Caco-2 (cell line): ENCODE results near the gene MYOM3. TPM values are rescaled to one million over a fixed set of nuclear protein-coding genes. Genes with fewer than 3 reads are reported as not detected.

Experiments
- BruUV-seq: library from RNA; stranded (reverse); fragments of 400-500 nt; replicated peaks from 2 replicates; lab custom pipeline; 2021; lab: Mats Ljungman, UMichigan
- CTCF ChIA-PET: fragments of 300-600 bp; sonication (Branson Sonifier 250); formaldehyde crosslinking; loops from one replicate; lab custom pipeline; 2022; ENCODE audit warnings: antibody characterized with exemption; lab: Charles Lee
- POLR2A ChIA-PET: fragments of 300-600 bp; sonication (Branson Sonifier 250); formaldehyde crosslinking; loops from one replicate; lab custom pipeline; 2022; ENCODE audit warnings: antibody characterized with exemption; lab: Charles Lee
- DNase-seq, 2 experiments: peaks; one replicate each; pipeline versions ENCODE4 v3.0.0 to v3.0.0-alpha.2; 2020 to 2022
- H3K27me3 ChIP-seq: replicated peaks from 2 replicates; pipeline ENCODE4 v1.6.0; 2011; ENCODE audit warnings: low read length; ENCODE audit not compliant: control insufficient read depth, insufficient read depth
- H3K36me3 ChIP-seq: 2 replicates; pipeline ENCODE4 v1.5.1; 2011; ENCODE audit warnings: low read length; ENCODE audit not compliant: control insufficient read depth, insufficient read depth
- H3K4me1 ChIP-seq: fragments of 250-450 bp; sonication (Bioruptor Pico); 2 replicates; pipeline ENCODE4 v1.5.1; 2020; ENCODE audit warnings: mild to moderate bottlenecking
- H3K4me3 ChIP-seq: 2 replicates; pipeline ENCODE4 v1.5.1; 2011; ENCODE audit warnings: low read depth, mild to moderate bottlenecking, control low read depth, low read length
- H3K9me3 ChIP-seq: fragments of 250-450 bp; sonication (Bioruptor Pico); 2 replicates; pipeline ENCODE4 v1.5.1; 2020; ENCODE audit warnings: mild to moderate bottlenecking, moderate library complexity
- H3K27ac Mint-ChIP-seq: one replicate; pipeline ENCODE4 v1.8.0; 2022; ENCODE audit warnings: mixed read lengths; ENCODE audit not compliant: unreplicated experiment
- H3K27me3 Mint-ChIP-seq: one replicate; pipeline ENCODE4 v1.8.0; 2022; ENCODE audit warnings: mixed read lengths; ENCODE audit not compliant: insufficient read depth, unreplicated experiment
- H3K36me3 Mint-ChIP-seq: one replicate; pipeline ENCODE4 v1.8.0; 2022; ENCODE audit warnings: mild to moderate bottlenecking, mixed read lengths; ENCODE audit not compliant: insufficient read depth, unreplicated experiment
- H3K4me1 Mint-ChIP-seq: one replicate; pipeline ENCODE4 v1.8.0; 2022; ENCODE audit warnings: low read depth, mixed read lengths; ENCODE audit not compliant: unreplicated experiment
- H3K4me3 Mint-ChIP-seq: one replicate; pipeline ENCODE4 v1.8.0; 2022; ENCODE audit warnings: mild to moderate bottlenecking, moderate library complexity, mixed read lengths; ENCODE audit not compliant: unreplicated experiment
- H3K9me3 Mint-ChIP-seq: one replicate; pipeline ENCODE4 v1.8.0; 2022; ENCODE audit warnings: mixed read lengths; ENCODE audit not compliant: unreplicated experiment
- CTCF ChIP-seq, 2 experiments: fragments of 200-600 bp in 1 of 2; IDR thresholded peaks; 1 replicate in 1 of 2; 2 replicates in 1 of 2; pipeline versions ENCODE4 v1.5.1 to v1.8.0; 2011 to 2022; ENCODE audit warnings: antibody characterized with exemption in 1 of 2, control low read depth in 1 of 2, inconsistent platforms in 1 of 2, low read depth in 1 of 2, low read length in 1 of 2, mild to moderate bottlenecking in 1 of 2, moderate library complexity in 1 of 2; ENCODE audit not compliant: insufficient read depth in 1 of 2, severe bottlenecking in 1 of 2, unreplicated experiment in 1 of 2
- intact Hi-C: fragments of 100-400 bp; cut with micrococcal nuclease; formaldehyde crosslinking; loops from one replicate; pipeline ENCODE4 v1.10.0; 2022; ENCODE audit not compliant: unreplicated experiment
- total RNA-seq: library from RNA; stranded (reverse); gene quantifications from 2 replicates; pipeline ENCODE4 v1.2.3, GENCODE V29; 2022

MYOM3 gene
- total RNA-seq, 1 experiment from 2014 or later = not detected

GRCh38 chr1:24154215-24154614 lies 42.3 kb upstream of the MYOM3 start:
- H3K36me3 ChIP-seq = no peaks in the 10 kb centered on the region
- TF ChIP-seq CTCF (IDR thresholded peaks at IDR 0.05; ENCODE audit: insufficient read depth in 1 of 2, low read depth in 1 of 2, low read length in 1 of 2, severe bottlenecking in 1 of 2, unreplicated experiment in 1 of 2) = no peak
- intact Hi-C loops = no loop called here
- ChIA-PET CTCF (interaction anchor here (0.6 kb wide), 1 partner anchor 361 kb away, joined by 4 read pairs; no protein-coding TSS in a partner anchor), POLR2A (no interaction called here)
- no peaks in the 10 kb centered on the region for H3K9me3 ChIP-seq
- peaks cover 19% of the 10 kb centered on the region for H3K36me3 Mint-ChIP-seq
- H3K4me1 ChIP-seq = peaks cover 13% of the 10 kb centered on the region
- no peaks in the 10 kb centered on the region for H3K27me3 ChIP-seq
- peaks cover 16% of the 10 kb centered on the region for H3K4me1 Mint-ChIP-seq
- no peaks in the 10 kb centered on the region for H3K9me3 Mint-ChIP-seq
- H3K27ac Mint-ChIP-seq = no peak overlapping the region
- DNase-seq = no peak
- no peak overlapping the region for H3K4me3 Mint-ChIP-seq
- BruUV-seq = no TSS peak
- H3K4me3 ChIP-seq = no peak overlapping the region
- H3K27me3 Mint-ChIP-seq = no peaks in the 10 kb centered on the region

- TF ChIP-seq CTCF (IDR thresholded peaks at IDR 0.05; ENCODE audit: insufficient read depth in 1 of 2, low read depth in 1 of 2, low read length in 1 of 2, severe bottlenecking in 1 of 2, unreplicated experiment in 1 of 2) = no peak
- H3K36me3 Mint-ChIP-seq = peaks cover 12% of the 10 kb centered on the region
- H3K4me3 Mint-ChIP-seq = no peak overlapping the region
- ChIA-PET POLR2A (no interaction called here), CTCF (interaction anchor here (0.5 to 0.6 kb wide), 2 partner anchors 81 to 100 kb away, joined by 4 to 11 read pairs; no protein-coding TSS in a partner anchor)
- Histone ChIP-seq H3K4me3 (no peak overlapping the region), H3K9me3 (no peaks in the 10 kb centered on the region), H3K27me3 (no peaks in the 10 kb centered on the region), H3K36me3 (no peaks in the 10 kb centered on the region), H3K4me1 (peaks cover 13% of the 10 kb centered on the region)
- H3K27ac Mint-ChIP-seq = no peak overlapping the region
- no TSS peak for BruUV-seq
- H3K27me3 Mint-ChIP-seq = no peaks in the 10 kb centered on the region
- peaks cover 16% of the 10 kb centered on the region for H3K4me1 Mint-ChIP-seq
- no peak for DNase-seq
- H3K9me3 Mint-ChIP-seq = no peaks in the 10 kb centered on the region
- intact Hi-C loops = no loop called here
Measured at GRCh38 chr1:24152631-24153494, 40.9 kb upstream of the MYOM3 start.

- peaks cover 13% of the 10 kb centered on the region for H3K4me1 ChIP-seq
- H3K36me3 ChIP-seq = no peaks in the 10 kb centered on the region
- no peaks in the 10 kb centered on the region for H3K27me3 ChIP-seq
- POLR2A ChIA-PET = interaction anchor here (0.6 to 1.9 kb wide), 21 partner anchors 10 to 807 kb away, joined by 3 to 49 read pairs (median 4); partner anchors contain the start of genes IFNLR1, NIPAL3, RCAN3 and SRSF10
- no peaks in the 10 kb centered on the region for H3K27me3 Mint-ChIP-seq
- DNase-seq = peak; percentile 88 to 93
- no peak for TF ChIP-seq CTCF (IDR thresholded peaks at IDR 0.05; ENCODE audit: insufficient read depth in 1 of 2, low read depth in 1 of 2, low read length in 1 of 2, severe bottlenecking in 1 of 2, unreplicated experiment in 1 of 2)
- H3K36me3 Mint-ChIP-seq = peaks cover 12% of the 10 kb centered on the region
- CTCF ChIA-PET = interaction anchor here (0.6 to 2.8 kb wide), 8 partner anchors 9 to 436 kb away, joined by 3 to 37 read pairs (median 4); no protein-coding TSS in a partner anchor
- no TSS peak for BruUV-seq
- H3K27ac Mint-ChIP-seq = peak overlapping the region; percentile 86
- H3K4me1 Mint-ChIP-seq = peaks cover 16% of the 10 kb centered on the region
- no peaks in the 10 kb centered on the region for H3K9me3 ChIP-seq
- intact Hi-C loops = loop anchor here (2.0 kb wide), 1 partner anchor 36 kb away; the partner anchor contains the start of gene IFNLR1
- peak overlapping the region; percentile 66 for H3K4me3 Mint-ChIP-seq
- no peaks in the 10 kb centered on the region for H3K9me3 Mint-ChIP-seq
- peak overlapping the region; percentile 25 for H3K4me3 ChIP-seq
Measured at GRCh38 chr1:24151175-24151533, 39.2 kb upstream of the MYOM3 start.
